ENCODE data around the gene AATF. TPM values are rescaled to one million over a fixed set of nuclear protein-coding genes. Genes with fewer than 3 reads are reported as not detected.

AATF gene
- total RNA-seq, 1 donor from 2014 or later: 70.2 TPM

Other genes starting within 250 kb of the AATF start
- gene LHX1, start 11.5 kb upstream of the AATF start, total RNA-seq: 43.1 and 51.9 TPM in 2 replicates

All from epithelial cell of proximal tubule (primary cell).